ENCODE results near the gene PRND. TPM values are rescaled to one million over a fixed set of nuclear protein-coding genes. Genes with fewer than 3 reads are reported as not detected.

The PRND gene
- total and polyA plus RNA-seq, 2 experiments from 2014 or later: 0.10 TPM; not detected in 1

DNA sequence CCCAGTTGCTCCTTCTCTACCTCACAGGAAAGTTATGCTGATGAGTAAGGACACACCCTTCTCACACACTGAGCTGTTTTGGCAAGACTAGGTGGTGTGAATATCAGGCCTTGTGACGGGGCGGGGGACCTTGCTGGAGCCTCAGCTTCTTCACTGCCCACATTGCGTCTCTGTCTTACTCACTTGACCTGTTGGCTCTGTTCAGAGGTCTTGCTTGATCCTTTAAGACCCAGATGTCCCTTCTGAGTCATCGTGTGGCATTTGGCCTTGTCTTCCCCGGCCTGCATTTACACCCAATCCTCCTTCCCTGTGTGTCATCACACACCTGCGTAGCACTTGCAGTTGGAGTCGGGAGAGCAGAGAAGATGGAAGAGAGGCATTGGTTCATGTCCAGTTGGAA is 8.3 kb upstream of the PRND start:
- Histone ChIP-seq H3K4me2 (no peak overlapping the region), H3K27ac (ENCODE audit: low read depth) (no peak overlapping the region), H3K36me3 (ENCODE audit: insufficient read depth) (no peaks in the 10 kb centered on the region), H3K27me3 (ENCODE audit: insufficient read depth) (no peaks in the 10 kb centered on the region), H3K9me2 (ENCODE audit: insufficient read depth) (no peaks in the 10 kb centered on the region), H2AFZ (no peak overlapping the region), H3K4me1 (ENCODE audit: insufficient read depth) (no peaks in the 10 kb centered on the region), H3K79me2 (replicated peaks; ENCODE audit: insufficient read depth) (no peaks in the 10 kb centered on the region), H4K20me1 (replicated peaks; ENCODE audit: insufficient read depth) (no peaks in the 10 kb centered on the region), H3F3A (replicated peaks; ENCODE audit: low read depth) (no peaks in the 10 kb centered on the region), H3K4me3 (no peak overlapping the region)
- TF ChIP-seq EZH2 (IDR thresholded peaks at IDR 0.05; ENCODE audit: low read depth, unreplicated experiment) (no peak), POLR2AphosphoS5 (IDR thresholded peaks at IDR 0.05; ENCODE audit: low read depth) (no peak), EZH2phosphoT487 (IDR thresholded peaks at IDR 0.05; ENCODE audit: unreplicated experiment) (no peak), ETS1 (IDR thresholded peaks at IDR 0.05) (no peak), NANOG (IDR thresholded peaks at IDR 0.05; ENCODE audit: borderline replicate concordance) (no peak), REST (IDR thresholded peaks at IDR 0.05; ENCODE audit: unreplicated experiment) (no peak), CTCF (conservative IDR thresholded peaks at IDR 0.05; ENCODE audit: low read depth in 2 of 2) (no peak), ZNF114 (CRISPR knock-in tag; IDR thresholded peaks at IDR 0.05) (no peak)
- Mint-ChIP-seq H3K9me3 (peaks cover 3% of the 10 kb centered on the region; the same call in 2 of the 3 replicates), H3K36me3 (ENCODE audit: low read depth) (no peaks in the 10 kb centered on the region), H3K27ac (no peak overlapping the region), H3K4me3 (no peak overlapping the region), H3K4me1 (peaks cover 9% of the 10 kb centered on the region; the same call in 1 of the 3 replicates), H3K27me3 (ENCODE audit: insufficient read depth, low read depth, poor library complexity) (peaks cover 3% of the 10 kb centered on the region)
- ATAC-seq (no peak), DNase-seq (ENCODE audit: low spot score) (no peak)

GRCh38 chr20:4714818-4715217 is 6.9 kb upstream of the PRND start:
- H3K4me2 ChIP-seq: no peak overlapping the region
- no peak overlapping the region for H2AFZ ChIP-seq
- peaks cover 10% of the 10 kb centered on the region; the same call in 2 of the 3 replicates for H3K4me1 Mint-ChIP-seq
- ATAC-seq (no peak), DNase-seq (ENCODE audit: low spot score) (no peak)
- no peaks in the 10 kb centered on the region for H3K27me3 ChIP-seq (ENCODE audit: insufficient read depth)
- no peaks in the 10 kb centered on the region; the same call in 2 of the 3 replicates for H3K9me3 Mint-ChIP-seq
- no peaks in the 10 kb centered on the region for H3K9me2 ChIP-seq (ENCODE audit: insufficient read depth)
- H3K27me3 Mint-ChIP-seq (ENCODE audit: insufficient read depth, low read depth, poor library complexity): peaks cover 2% of the 10 kb centered on the region
- H3F3A ChIP-seq (replicated peaks; ENCODE audit: low read depth): no peaks in the 10 kb centered on the region
- H3K36me3 Mint-ChIP-seq (ENCODE audit: low read depth): no peaks in the 10 kb centered on the region
- H3K79me2 ChIP-seq (replicated peaks; ENCODE audit: insufficient read depth): no peaks in the 10 kb centered on the region
- no peak overlapping the region for H3K4me3 Mint-ChIP-seq
- H3K27ac ChIP-seq (ENCODE audit: low read depth): no peak overlapping the region
- no peaks in the 10 kb centered on the region for H4K20me1 ChIP-seq (replicated peaks; ENCODE audit: insufficient read depth)
- H3K4me1 ChIP-seq (ENCODE audit: insufficient read depth): peaks cover 2% of the 10 kb centered on the region
- no peaks in the 10 kb centered on the region for H3K36me3 ChIP-seq (ENCODE audit: insufficient read depth)
- H3K27ac Mint-ChIP-seq: no peak overlapping the region
- H3K4me3 ChIP-seq: no peak overlapping the region
- TF ChIP-seq ZNF331 (CRISPR knock-in tag; IDR thresholded peaks at IDR 0.05; ENCODE audit: low read depth): no peak
- TF ChIP-seq EZH2 (IDR thresholded peaks at IDR 0.05; ENCODE audit: low read depth, unreplicated experiment): no peak
- TF ChIP-seq, protein P1, sequence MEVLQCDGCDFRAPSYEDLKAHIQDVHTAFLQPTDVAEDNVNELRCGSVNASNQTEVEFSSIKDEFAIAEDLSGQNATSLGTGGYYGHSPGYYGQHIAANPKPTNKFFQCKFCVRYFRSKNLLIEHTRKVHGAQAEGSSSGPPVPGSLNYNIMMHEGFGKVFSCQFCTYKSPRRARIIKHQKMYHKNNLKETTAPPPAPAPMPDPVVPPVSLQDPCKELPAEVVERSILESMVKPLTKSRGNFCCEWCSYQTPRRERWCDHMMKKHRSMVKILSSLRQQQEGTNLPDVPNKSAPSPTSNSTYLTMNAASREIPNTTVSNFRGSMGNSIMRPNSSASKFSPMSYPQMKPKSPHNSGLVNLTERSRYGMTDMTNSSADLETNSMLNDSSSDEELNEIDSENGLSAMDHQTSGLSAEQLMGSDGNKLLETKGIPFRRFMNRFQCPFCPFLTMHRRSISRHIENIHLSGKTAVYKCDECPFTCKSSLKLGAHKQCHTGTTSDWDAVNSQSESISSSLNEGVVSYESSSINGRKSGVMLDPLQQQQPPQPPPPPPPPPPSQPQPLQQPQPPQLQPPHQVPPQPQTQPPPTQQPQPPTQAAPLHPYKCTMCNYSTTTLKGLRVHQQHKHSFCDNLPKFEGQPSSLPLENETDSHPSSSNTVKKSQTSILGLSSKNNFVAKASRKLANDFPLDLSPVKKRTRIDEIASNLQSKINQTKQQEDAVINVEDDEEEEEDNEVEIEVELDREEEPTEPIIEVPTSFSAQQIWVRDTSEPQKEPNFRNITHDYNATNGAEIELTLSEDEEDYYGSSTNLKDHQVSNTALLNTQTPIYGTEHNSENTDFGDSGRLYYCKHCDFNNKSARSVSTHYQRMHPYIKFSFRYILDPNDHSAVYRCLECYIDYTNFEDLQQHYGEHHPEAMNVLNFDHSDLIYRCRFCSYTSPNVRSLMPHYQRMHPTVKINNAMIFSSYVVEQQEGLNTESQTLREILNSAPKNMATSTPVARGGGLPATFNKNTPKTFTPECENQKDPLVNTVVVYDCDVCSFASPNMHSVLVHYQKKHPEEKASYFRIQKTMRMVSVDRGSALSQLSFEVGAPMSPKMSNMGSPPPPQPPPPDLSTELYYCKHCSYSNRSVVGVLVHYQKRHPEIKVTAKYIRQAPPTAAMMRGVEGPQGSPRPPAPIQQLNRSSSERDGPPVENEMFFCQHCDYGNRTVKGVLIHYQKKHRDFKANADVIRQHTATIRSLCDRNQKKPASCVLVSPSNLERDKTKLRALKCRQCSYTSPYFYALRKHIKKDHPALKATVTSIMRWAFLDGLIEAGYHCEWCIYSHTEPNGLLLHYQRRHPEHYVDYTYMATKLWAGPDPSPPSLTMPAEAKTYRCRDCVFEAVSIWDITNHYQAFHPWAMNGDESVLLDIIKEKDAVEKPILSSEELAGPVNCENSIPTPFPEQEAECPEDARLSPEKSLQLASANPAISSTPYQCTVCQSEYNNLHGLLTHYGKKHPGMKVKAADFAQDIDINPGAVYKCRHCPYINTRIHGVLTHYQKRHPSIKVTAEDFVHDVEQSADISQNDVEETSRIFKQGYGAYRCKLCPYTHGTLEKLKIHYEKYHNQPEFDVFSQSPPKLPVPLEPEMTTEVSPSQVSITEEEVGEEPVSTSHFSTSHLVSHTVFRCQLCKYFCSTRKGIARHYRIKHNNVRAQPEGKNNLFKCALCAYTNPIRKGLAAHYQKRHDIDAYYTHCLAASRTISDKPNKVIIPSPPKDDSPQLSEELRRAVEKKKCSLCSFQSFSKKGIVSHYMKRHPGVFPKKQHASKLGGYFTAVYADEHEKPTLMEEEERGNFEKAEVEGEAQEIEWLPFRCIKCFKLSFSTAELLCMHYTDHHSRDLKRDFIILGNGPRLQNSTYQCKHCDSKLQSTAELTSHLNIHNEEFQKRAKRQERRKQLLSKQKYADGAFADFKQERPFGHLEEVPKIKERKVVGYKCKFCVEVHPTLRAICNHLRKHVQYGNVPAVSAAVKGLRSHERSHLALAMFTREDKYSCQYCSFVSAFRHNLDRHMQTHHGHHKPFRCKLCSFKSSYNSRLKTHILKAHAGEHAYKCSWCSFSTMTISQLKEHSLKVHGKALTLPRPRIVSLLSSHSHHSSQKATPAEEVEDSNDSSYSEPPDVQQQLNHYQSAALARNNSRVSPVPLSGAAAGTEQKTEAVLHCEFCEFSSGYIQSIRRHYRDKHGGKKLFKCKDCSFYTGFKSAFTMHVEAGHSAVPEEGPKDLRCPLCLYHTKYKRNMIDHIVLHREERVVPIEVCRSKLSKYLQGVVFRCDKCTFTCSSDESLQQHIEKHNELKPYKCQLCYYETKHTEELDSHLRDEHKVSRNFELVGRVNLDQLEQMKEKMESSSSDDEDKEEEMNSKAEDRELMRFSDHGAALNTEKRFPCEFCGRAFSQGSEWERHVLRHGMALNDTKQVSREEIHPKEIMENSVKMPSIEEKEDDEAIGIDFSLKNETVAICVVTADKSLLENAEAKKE (CRISPR knock-in tag; IDR thresholded peaks at IDR 0.05): no peak
